Panc1 (cell line): ENCODE data around the gene SLC13A3. TPM values are rescaled to one million over a fixed set of nuclear protein-coding genes. Genes with fewer than 3 reads are reported as not detected.

Experiments
- ATAC-seq: fragments of 200-7000 bp; cut with Tn5 transposase; 2 replicates; pipeline ENCODE4 v1.9.1; 2020; ENCODE audit warnings: mild to moderate bottlenecking, moderate library complexity
- BruUV-seq: library from RNA; stranded (reverse); fragments of 400-500 nt; replicated peaks from 2 replicates; lab custom pipeline; 2021; lab: Mats Ljungman, UMichigan
- CTCF ChIA-PET: fragments of 300-600 bp; sonication (Branson Sonifier 250); formaldehyde crosslinking; loops from one replicate; lab custom pipeline; 2022; ENCODE audit warnings: antibody characterized with exemption; lab: Charles Lee
- POLR2A ChIA-PET: fragments of 300-600 bp; sonication (Branson Sonifier 250); formaldehyde crosslinking; loops from one replicate; lab custom pipeline; 2022; ENCODE audit warnings: antibody characterized with exemption; lab: Charles Lee
- DNase-seq: peaks from one replicate; pipeline ENCODE4 v3.0.0-alpha.2; 2010; ENCODE audit warnings: low read depth, low spot score
- H3K27ac ChIP-seq: 2 replicates; pipeline ENCODE4 v1.5.1; 2011; ENCODE audit warnings: mild to moderate bottlenecking, low read length, inconsistent platforms
- H3K27me3 ChIP-seq: fragments of 200-500 bp; sonication (Bioruptor generic); 2 replicates; pipeline ENCODE4 v1.6.0; 2014; ENCODE audit warnings: low read length, inconsistent platforms; ENCODE audit not compliant: control insufficient read depth, insufficient read depth
- H3K36me3 ChIP-seq: fragments of 200-500 bp; sonication (Bioruptor generic); 2 replicates; pipeline ENCODE4 v1.5.1; 2014; ENCODE audit warnings: inconsistent platforms, mild to moderate bottlenecking, low read length, moderate library complexity; ENCODE audit not compliant: control insufficient read depth, insufficient read depth
- H3K4me1 ChIP-seq: 2 replicates; pipeline ENCODE4 v1.5.1; 2011; ENCODE audit warnings: inconsistent platforms, mild to moderate bottlenecking, low read length, moderate library complexity; ENCODE audit not compliant: control insufficient read depth, insufficient read depth
- H3K4me3 ChIP-seq, 2 experiments: 2 replicates each; pipeline ENCODE4 v1.5.1; 2011 to 2012; ENCODE audit warnings: low read depth in 2 of 2, low read length in 2 of 2, mild to moderate bottlenecking in 2 of 2, inconsistent platforms in 1 of 2, moderate library complexity in 1 of 2
- H3K9me3 ChIP-seq: fragments of 200-500 bp; sonication (Bioruptor generic); 2 replicates; pipeline ENCODE4 v1.5.1; 2014; ENCODE audit warnings: low read depth, mild to moderate bottlenecking, inconsistent platforms, low read length, moderate library complexity; ENCODE audit not compliant: control insufficient read depth, insufficient read depth
- CTCF ChIP-seq: fragments of 450-650 bp; IDR thresholded peaks from 2 replicates; pipeline ENCODE4 v1.5.1; 2017; ENCODE audit warnings: mild to moderate bottlenecking
- POLR2AphosphoS5 ChIP-seq: IDR thresholded peaks from 2 replicates; pipeline ENCODE4 v1.6.1; 2012; ENCODE audit warnings: mild to moderate bottlenecking, low read depth, low read length, moderate library complexity
- SIN3A ChIP-seq: IDR thresholded peaks from 2 replicates; pipeline ENCODE4 v1.6.1; 2012; ENCODE audit warnings: low read depth, mild to moderate bottlenecking, low read length, moderate library complexity, borderline replicate concordance; ENCODE audit not compliant: insufficient read depth
- TCF7L2 ChIP-seq: IDR thresholded peaks from 2 replicates; pipeline ENCODE4 v1.6.1; 2011; ENCODE audit warnings: mild to moderate bottlenecking, low read depth, low read length, inconsistent platforms
- in situ Hi-C: cut with HindIII; loops from 2 replicates; pipeline ENCODE4 v1.10.0; 2016; ENCODE audit warnings: low sequenced_read_pairs, low pct_unique_long_range_greater_than_20kb
- intact Hi-C: fragments of 100-400 bp; cut with micrococcal nuclease; formaldehyde crosslinking; loops from one replicate; pipeline ENCODE4 v1.10.0; 2022; ENCODE audit not compliant: unreplicated experiment
- total RNA-seq: library from RNA; stranded (reverse); gene quantifications from one replicate; pipeline ENCODE4 v1.2.1, GENCODE V29; 2021; ENCODE audit not compliant: unreplicated experiment
- TF ChIP-seq, protein P1 (sequence below), 2 experiments: IDR thresholded peaks; 2 replicates each; pipeline ENCODE4 v1.6.1; 2011 to 2012; ENCODE audit warnings: low read depth in 2 of 2, control low read depth in 1 of 2, low read length in 1 of 2, mild to moderate bottlenecking in 1 of 2, moderate library complexity in 1 of 2; ENCODE audit not compliant: insufficient read depth in 1 of 2

The SLC13A3 gene
- total RNA-seq, 1 experiment from 2014 or later = 0.31 TPM

GRCh38 chr20:46646659-46647380, 4.4 kb downstream of the SLC13A3 start:
- CTCF ChIA-PET = no interaction called here
- POLR2A ChIA-PET = no interaction called here
- H3K9me3 ChIP-seq = no peaks in the 10 kb centered on the region

DNA sequence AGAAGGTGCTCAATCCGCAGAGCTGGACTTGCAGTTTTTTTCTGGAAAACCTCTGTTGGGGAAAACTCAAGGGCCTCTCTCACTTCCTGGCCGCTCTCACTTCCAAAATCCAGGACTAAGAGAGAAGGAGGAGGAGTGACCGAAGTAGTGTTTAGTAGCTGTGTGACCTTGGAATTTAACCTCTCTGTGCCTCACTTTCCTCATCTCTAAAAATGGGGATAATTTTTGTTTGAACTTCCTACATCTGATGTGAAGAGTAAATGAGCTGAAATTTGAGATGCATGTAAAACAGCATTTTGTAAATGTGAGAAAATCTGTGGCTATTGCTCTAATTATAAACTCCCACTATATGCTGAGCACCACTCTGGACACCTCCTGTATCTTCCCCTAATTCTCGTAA, 5.1 kb downstream of the SLC13A3 start:
- peaks cover 27% of the 10 kb centered on the region for H3K27me3 ChIP-seq
- DNase-seq (no peak), ATAC-seq (no peak)
- H3K36me3 ChIP-seq = no peaks in the 10 kb centered on the region
- in situ Hi-C loops = no loop called here
- no peaks in the 10 kb centered on the region for H3K4me1 ChIP-seq
- H3K27ac ChIP-seq = no peak overlapping the region
- ChIA-PET CTCF (no interaction called here), POLR2A (no interaction called here)
- TF ChIP-seq TCF7L2 (no peak), SIN3A (no peak), POLR2AphosphoS5 (no peak)
- BruUV-seq = no TSS peak
- intact Hi-C loops = no loop called here
- no peaks in the 10 kb centered on the region for H3K9me3 ChIP-seq
- no peak overlapping the region for H3K4me3 ChIP-seq

More at GRCh38 chr20:46646659-46647380, 4.4 kb downstream of the SLC13A3 start:
- no peak for DNase-seq
- TF ChIP-seq SIN3A = no peak
- no peak for TF ChIP-seq POLR2AphosphoS5
- no peak for TF ChIP-seq CTCF
- TF ChIP-seq, protein P1, sequence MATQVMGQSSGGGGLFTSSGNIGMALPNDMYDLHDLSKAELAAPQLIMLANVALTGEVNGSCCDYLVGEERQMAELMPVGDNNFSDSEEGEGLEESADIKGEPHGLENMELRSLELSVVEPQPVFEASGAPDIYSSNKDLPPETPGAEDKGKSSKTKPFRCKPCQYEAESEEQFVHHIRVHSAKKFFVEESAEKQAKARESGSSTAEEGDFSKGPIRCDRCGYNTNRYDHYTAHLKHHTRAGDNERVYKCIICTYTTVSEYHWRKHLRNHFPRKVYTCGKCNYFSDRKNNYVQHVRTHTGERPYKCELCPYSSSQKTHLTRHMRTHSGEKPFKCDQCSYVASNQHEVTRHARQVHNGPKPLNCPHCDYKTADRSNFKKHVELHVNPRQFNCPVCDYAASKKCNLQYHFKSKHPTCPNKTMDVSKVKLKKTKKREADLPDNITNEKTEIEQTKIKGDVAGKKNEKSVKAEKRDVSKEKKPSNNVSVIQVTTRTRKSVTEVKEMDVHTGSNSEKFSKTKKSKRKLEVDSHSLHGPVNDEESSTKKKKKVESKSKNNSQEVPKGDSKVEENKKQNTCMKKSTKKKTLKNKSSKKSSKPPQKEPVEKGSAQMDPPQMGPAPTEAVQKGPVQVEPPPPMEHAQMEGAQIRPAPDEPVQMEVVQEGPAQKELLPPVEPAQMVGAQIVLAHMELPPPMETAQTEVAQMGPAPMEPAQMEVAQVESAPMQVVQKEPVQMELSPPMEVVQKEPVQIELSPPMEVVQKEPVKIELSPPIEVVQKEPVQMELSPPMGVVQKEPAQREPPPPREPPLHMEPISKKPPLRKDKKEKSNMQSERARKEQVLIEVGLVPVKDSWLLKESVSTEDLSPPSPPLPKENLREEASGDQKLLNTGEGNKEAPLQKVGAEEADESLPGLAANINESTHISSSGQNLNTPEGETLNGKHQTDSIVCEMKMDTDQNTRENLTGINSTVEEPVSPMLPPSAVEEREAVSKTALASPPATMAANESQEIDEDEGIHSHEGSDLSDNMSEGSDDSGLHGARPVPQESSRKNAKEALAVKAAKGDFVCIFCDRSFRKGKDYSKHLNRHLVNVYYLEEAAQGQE (IDR thresholded peaks at IDR 0.05; ENCODE audit: insufficient read depth in 1 of 2, low read depth in 2 of 2, low read length in 1 of 2) = no peak
- TF ChIP-seq TCF7L2 = no peak
- Histone ChIP-seq H3K36me3 (no peaks in the 10 kb centered on the region), H3K27ac (no peak overlapping the region), H3K4me3 (no peak overlapping the region), H3K27me3 (peaks cover 28% of the 10 kb centered on the region), H3K4me1 (no peaks in the 10 kb centered on the region)
- BruUV-seq = no TSS peak
- no peak for ATAC-seq
- in situ Hi-C loops = no loop called here
- intact Hi-C loops = no loop called here

- in situ Hi-C loops = no loop called here
- POLR2A ChIA-PET = no interaction called here
- no peak for TF ChIP-seq TCF7L2
- TF ChIP-seq POLR2AphosphoS5 = no peak
- TF ChIP-seq CTCF = no peak
- CTCF ChIA-PET = no interaction called here
- ATAC-seq (no peak), DNase-seq (no peak)
- Histone ChIP-seq H3K9me3 (no peaks in the 10 kb centered on the region), H3K27ac (no peak overlapping the region), H3K4me1 (no peaks in the 10 kb centered on the region), H3K4me3 (no peak overlapping the region), H3K36me3 (no peaks in the 10 kb centered on the region), H3K27me3 (peaks cover 16% of the 10 kb centered on the region)
- no TSS peak for BruUV-seq
- intact Hi-C loops = no loop called here
Observed at GRCh38 chr20:46644733-46645132, 6.5 kb downstream of the SLC13A3 start.
